ENCODE data around the gene TTC28. TPM values are rescaled to one million over a fixed set of nuclear protein-coding genes. Genes with fewer than 3 reads are reported as not detected.

Gene TTC28
- total RNA-seq, 2 experiments from 2014 or later = 1.6 to 1.9 TPM

- Mint-ChIP-seq H3K4me3 (no peak overlapping the region), H3K27me3 (ENCODE audit: low read depth) (no peaks in the 10 kb centered on the region), H3K4me1 (ENCODE audit: low read depth) (peaks cover 11% of the 10 kb centered on the region), H3K27ac (peak overlapping the region; percentile 67), H3K9me3 (no peaks in the 10 kb centered on the region), H3K36me3 (ENCODE audit: low read depth) (no peaks in the 10 kb centered on the region)
- CTCF ChIA-PET = no interaction called here
- intact Hi-C loops (cut with micrococcal nuclease) = loop anchor here (1.0 kb wide), 3 partner anchors 23 to 339 kb away; partner anchors contain the start of gene CHEK2
- no peak for DNase-seq
Measured at GRCh38 chr22:28402060-28402459, 277.6 kb downstream of the TTC28 start.

- DNase-seq = no peak
- intact Hi-C loops (cut with micrococcal nuclease) = no loop called here
- no peaks in the 10 kb centered on the region for H3K9me3 Mint-ChIP-seq
- H3K27me3 Mint-ChIP-seq (ENCODE audit: low read depth) = no peaks in the 10 kb centered on the region
- H3K4me3 Mint-ChIP-seq = no peak overlapping the region
- CTCF ChIA-PET = no interaction called here
- H3K36me3 Mint-ChIP-seq (ENCODE audit: low read depth) = no peaks in the 10 kb centered on the region
- no peak overlapping the region for H3K27ac Mint-ChIP-seq
- H3K4me1 Mint-ChIP-seq (ENCODE audit: low read depth) = peaks cover 21% of the 10 kb centered on the region
Measured at GRCh38 chr22:28398981-28399380, 280.7 kb downstream of the TTC28 start.

GRCh38 chr22:28398355-28398754 lies 281.3 kb downstream of the TTC28 start:
- no peaks in the 10 kb centered on the region for H3K36me3 Mint-ChIP-seq (ENCODE audit: low read depth)
- peaks cover 21% of the 10 kb centered on the region for H3K4me1 Mint-ChIP-seq (ENCODE audit: low read depth)
- H3K27ac Mint-ChIP-seq = no peak overlapping the region
- H3K9me3 Mint-ChIP-seq = no peaks in the 10 kb centered on the region
- H3K27me3 Mint-ChIP-seq (ENCODE audit: low read depth) = no peaks in the 10 kb centered on the region
- H3K4me3 Mint-ChIP-seq = no peak overlapping the region
- CTCF ChIA-PET = no interaction called here
- no peak for DNase-seq
- intact Hi-C loops (cut with micrococcal nuclease) = no loop called here

GRCh38 chr22:28397306-28397705 lies 282.3 kb downstream of the TTC28 start:
- H3K27me3 Mint-ChIP-seq (ENCODE audit: low read depth) = no peaks in the 10 kb centered on the region
- CTCF ChIA-PET = no interaction called here

GRCh38 chr22:28395920-28396753 lies 283.5 kb downstream of the TTC28 start:
- Mint-ChIP-seq H3K9me3 (peaks cover 3% of the 10 kb centered on the region), H3K36me3 (ENCODE audit: low read depth) (peaks cover 2% of the 10 kb centered on the region), H3K27ac (peak overlapping the region; percentile 73), H3K4me1 (ENCODE audit: low read depth) (peaks cover 11% of the 10 kb centered on the region), H3K4me3 (no peak overlapping the region), H3K27me3 (ENCODE audit: low read depth) (no peaks in the 10 kb centered on the region)
- CTCF ChIA-PET = interaction anchor here (0.6 kb wide), 2 partner anchors 349 to 571 kb away, joined by 3 read pairs; no protein-coding TSS in a partner anchor
- DNase-seq = peak; percentile 22
- intact Hi-C loops (cut with micrococcal nuclease) = loop anchor here (2.0 kb wide), 1 partner anchor 17 kb away; no protein-coding TSS in a partner anchor

More at GRCh38 chr22:28397306-28397705, 282.3 kb downstream of the TTC28 start:
- intact Hi-C loops (cut with micrococcal nuclease) = loop anchor here (2.0 kb wide), 1 partner anchor 19 kb away; no protein-coding TSS in a partner anchor
- no peak for DNase-seq
- Mint-ChIP-seq H3K9me3 (no peaks in the 10 kb centered on the region), H3K4me1 (ENCODE audit: low read depth) (peaks cover 15% of the 10 kb centered on the region), H3K36me3 (ENCODE audit: low read depth) (no peaks in the 10 kb centered on the region), H3K4me3 (no peak overlapping the region), H3K27ac (no peak overlapping the region)

GRCh38 chr22:28395520-28395919 lies 284.1 kb downstream of the TTC28 start:
- intact Hi-C loops (cut with micrococcal nuclease) = no loop called here
- no peak overlapping the region for H3K4me3 Mint-ChIP-seq
- CTCF ChIA-PET = interaction anchor here (0.6 kb wide), 2 partner anchors 88 to 349 kb away, joined by 3 read pairs; no protein-coding TSS in a partner anchor

GRCh38 chr22:28394513-28395110 lies 285.0 kb downstream of the TTC28 start:
- DNase-seq = no peak
- H3K36me3 Mint-ChIP-seq (ENCODE audit: low read depth) = peaks cover 2% of the 10 kb centered on the region
- H3K9me3 Mint-ChIP-seq = peaks cover 3% of the 10 kb centered on the region
- intact Hi-C loops (cut with micrococcal nuclease) = no loop called here
- no peaks in the 10 kb centered on the region for H3K27me3 Mint-ChIP-seq (ENCODE audit: low read depth)
- H3K27ac Mint-ChIP-seq = no peak overlapping the region
- H3K4me3 Mint-ChIP-seq = no peak overlapping the region
- peaks cover 11% of the 10 kb centered on the region for H3K4me1 Mint-ChIP-seq (ENCODE audit: low read depth)
- CTCF ChIA-PET = interaction anchor here (0.6 kb wide), 1 partner anchor 89 kb away, joined by 3 read pairs; no protein-coding TSS in a partner anchor

More at GRCh38 chr22:28395520-28395919, 284.1 kb downstream of the TTC28 start:
- Mint-ChIP-seq H3K4me1 (ENCODE audit: low read depth) (peaks cover 11% of the 10 kb centered on the region), H3K27ac (no peak overlapping the region), H3K27me3 (ENCODE audit: low read depth) (no peaks in the 10 kb centered on the region), H3K36me3 (ENCODE audit: low read depth) (peaks cover 2% of the 10 kb centered on the region), H3K9me3 (peaks cover 3% of the 10 kb centered on the region)
- DNase-seq = no peak

- peaks cover 3% of the 10 kb centered on the region for H3K9me3 Mint-ChIP-seq
Measured at GRCh38 chr22:28381429-28382167, 298.0 kb downstream of the TTC28 start.

GRCh38 chr22:28379951-28380350 lies 299.7 kb downstream of the TTC28 start:
- Mint-ChIP-seq H3K36me3 (ENCODE audit: low read depth) (no peaks in the 10 kb centered on the region), H3K4me1 (ENCODE audit: low read depth) (peaks cover 9% of the 10 kb centered on the region), H3K27ac (no peak overlapping the region), H3K27me3 (ENCODE audit: low read depth) (no peaks in the 10 kb centered on the region), H3K4me3 (no peak overlapping the region), H3K9me3 (peaks cover 3% of the 10 kb centered on the region)
- DNase-seq = no peak
- intact Hi-C loops (cut with micrococcal nuclease) = loop anchor here (1.0 to 5.0 kb wide), 3 partner anchors 17 to 62 kb away; no protein-coding TSS in a partner anchor
- CTCF ChIA-PET = no interaction called here

More at GRCh38 chr22:28381429-28382167, 298.0 kb downstream of the TTC28 start:
- Mint-ChIP-seq H3K4me3 (no peak overlapping the region), H3K27ac (no peak overlapping the region), H3K27me3 (ENCODE audit: low read depth) (no peaks in the 10 kb centered on the region), H3K4me1 (ENCODE audit: low read depth) (peaks cover 9% of the 10 kb centered on the region), H3K36me3 (ENCODE audit: low read depth) (no peaks in the 10 kb centered on the region)
- DNase-seq = no peak
- CTCF ChIA-PET = interaction anchor here (0.6 kb wide), 1 partner anchor 191 kb away, joined by 3 read pairs; no protein-coding TSS in a partner anchor
- intact Hi-C loops (cut with micrococcal nuclease) = no loop called here

- H3K27ac Mint-ChIP-seq = no peak overlapping the region
Measured at GRCh38 chr22:28379075-28379779, 300.4 kb downstream of the TTC28 start.

GRCh38 chr22:28375761-28376534 lies 303.7 kb downstream of the TTC28 start:
- intact Hi-C loops (cut with micrococcal nuclease) = loop anchor here (5.0 kb wide), 1 partner anchor 66 kb away; no protein-coding TSS in a partner anchor
- CTCF ChIA-PET = no interaction called here
- Mint-ChIP-seq H3K9me3 (peaks cover 3% of the 10 kb centered on the region), H3K4me3 (no peak overlapping the region), H3K4me1 (ENCODE audit: low read depth) (peaks cover 21% of the 10 kb centered on the region), H3K36me3 (ENCODE audit: low read depth) (no peaks in the 10 kb centered on the region), H3K27ac (no peak overlapping the region), H3K27me3 (ENCODE audit: low read depth) (no peaks in the 10 kb centered on the region)
- no peak for DNase-seq

More at GRCh38 chr22:28379075-28379779, 300.4 kb downstream of the TTC28 start:
- H3K27me3 Mint-ChIP-seq (ENCODE audit: low read depth) = no peaks in the 10 kb centered on the region
- no peak overlapping the region for H3K4me3 Mint-ChIP-seq
- H3K9me3 Mint-ChIP-seq = peaks cover 3% of the 10 kb centered on the region
- no peak for DNase-seq
- H3K4me1 Mint-ChIP-seq (ENCODE audit: low read depth) = peaks cover 11% of the 10 kb centered on the region
- CTCF ChIA-PET = no interaction called here
- H3K36me3 Mint-ChIP-seq (ENCODE audit: low read depth) = no peaks in the 10 kb centered on the region
- intact Hi-C loops (cut with micrococcal nuclease) = loop anchor here (1.0 to 5.0 kb wide), 3 partner anchors 18 to 63 kb away; no protein-coding TSS in a partner anchor

Measured in activated naive CD4-positive, alpha-beta T cell treated with anti-CD3 and anti-CD28 coated beads for 36 hours (primary cell).